ENCODE data around the gene CORO2B.

CORO2B gene

GRCh38 chr15:68555679-68556037 lies 23.1 kb upstream of the CORO2B start:
- H3K27ac ChIP-seq (replicated peaks), result no peak overlapping the region
- DNase-seq (ENCODE audit: low read depth in 1 of 2, low spot score in 1 of 2), result no peak
- H3K4me3 ChIP-seq (replicated peaks; ENCODE audit: insufficient read depth, low read length), result no peak overlapping the region
- peaks cover 9% of the 10 kb centered on the region for H3K27me3 ChIP-seq (ENCODE audit: insufficient read depth, poor library complexity, severe bottlenecking)
- TF ChIP-seq REST (IDR thresholded peaks at IDR 0.05; ENCODE audit: insufficient replicate concordance, low read depth), result no peak
- TF ChIP-seq SPI1 (IDR thresholded peaks at IDR 0.05; ENCODE audit: borderline replicate concordance, low read depth), result no peak
- TF ChIP-seq POLR2AphosphoS5 (IDR thresholded peaks at IDR 0.05; ENCODE audit: low read depth), result no peak
- no peak for TF ChIP-seq GABPA (IDR thresholded peaks at IDR 0.05; ENCODE audit: low read depth)
- TF ChIP-seq CTCF (IDR thresholded peaks at IDR 0.05; ENCODE audit: insufficient read depth, low read length), result no peak

- TF ChIP-seq POLR2AphosphoS5 (IDR thresholded peaks at IDR 0.05; ENCODE audit: low read depth) (no peak), CTCF (IDR thresholded peaks at IDR 0.05; ENCODE audit: insufficient read depth, low read length) (no peak), REST (IDR thresholded peaks at IDR 0.05; ENCODE audit: insufficient replicate concordance, low read depth) (no peak), SPI1 (IDR thresholded peaks at IDR 0.05; ENCODE audit: borderline replicate concordance, low read depth) (no peak), GABPA (IDR thresholded peaks at IDR 0.05; ENCODE audit: low read depth) (no peak)
- no peak overlapping the region for H3K4me3 ChIP-seq (replicated peaks; ENCODE audit: insufficient read depth, low read length)
- no peak for DNase-seq (ENCODE audit: low read depth in 1 of 2, low spot score in 1 of 2)
- H3K27ac ChIP-seq (replicated peaks), result no peak overlapping the region
- H3K27me3 ChIP-seq (ENCODE audit: insufficient read depth, poor library complexity, severe bottlenecking), result peaks cover 9% of the 10 kb centered on the region
Observed at GRCh38 chr15:68556139-68556990, 22.4 kb upstream of the CORO2B start.

GRCh38 chr15:68557469-68558317 lies 21.1 kb upstream of the CORO2B start:
- no peak for DNase-seq (ENCODE audit: low read depth in 1 of 2, low spot score in 1 of 2)
- TF ChIP-seq POLR2AphosphoS5 (IDR thresholded peaks at IDR 0.05; ENCODE audit: low read depth) (no peak), CTCF (IDR thresholded peaks at IDR 0.05; ENCODE audit: insufficient read depth, low read length) (no peak)
- H3K27ac ChIP-seq (replicated peaks), result no peak overlapping the region
- H3K4me3 ChIP-seq (replicated peaks; ENCODE audit: insufficient read depth, low read length), result no peak overlapping the region
- peaks cover 9% of the 10 kb centered on the region for H3K27me3 ChIP-seq (ENCODE audit: insufficient read depth, poor library complexity, severe bottlenecking)
